Testis (tissue), 3 donors: ENCODE measurements around the gene KDM3B. TPM values are rescaled to one million over a fixed set of nuclear protein-coding genes. Genes with fewer than 3 reads are reported as not detected.

Experiments used
- DNase-seq: peaks from one replicate; pipeline ENCODE4 v3.0.0-alpha.2; 2019
- H3K27ac ChIP-seq, 2 donors: fragments of 200-600 bp; sonication (generic); one replicate each; pipeline ENCODE4 v1.5.1; 2019
- H3K27me3 ChIP-seq: fragments of 200-600 bp; sonication (generic); one replicate; pipeline ENCODE4 v1.5.1; 2019
- H3K36me3 ChIP-seq: fragments of 200-600 bp; sonication (generic); one replicate; pipeline ENCODE4 v1.5.1; 2017; ENCODE audit warnings: low read depth; ENCODE audit errors: missing control alignments
- H3K4me1 ChIP-seq: fragments of 200-600 bp; sonication (generic); one replicate; pipeline ENCODE4 v1.5.1; 2019
- H3K4me3 ChIP-seq, 2 donors: fragments of 200-600 bp; sonication (generic); one replicate each; pipeline ENCODE4 v1.5.1; 2017 to 2019
- H3K9me3 ChIP-seq: fragments of 200-600 bp; sonication (generic); one replicate; pipeline ENCODE4 v1.5.1; 2017
- POLR2A ChIP-seq: fragments of 450-650 bp; IDR thresholded peaks from one replicate; pipeline ENCODE4 v1.6.1; 2017; ENCODE audit warnings: antibody characterized with exemption, mild to moderate bottlenecking, moderate library complexity
- WGBS, 2 donors: methylation state at CpG; one replicate each; pipeline ENCODE4 v1.1.5; 2018; 5-methylcytosine and 5-hydroxymethylcytosine counted together
- intact Hi-C: fragments of 100-400 bp; cut with DNase I; formaldehyde crosslinking; loops from one replicate; pipeline ENCODE4 v1.15.1; 2023; ENCODE audit warnings: low total_unique reads
- polyA plus RNA-seq: library from polyadenylated mRNA; stranded (reverse); fragments of 350-450 nt; fragmentation: Illumina TruSeq; extraction: RNeasy Lipid Tissue Mini Kit (QIAGEN cat#74804); gene quantifications from one replicate; pipeline ENCODE4 v1.2.3, GENCODE V29; 2014; ENCODE audit warnings: low read depth, low replicate concordance; ENCODE audit not compliant: insufficient read depth
- total RNA-seq, 2 donors: library from RNA; depleted of rRNA; stranded (reverse); fragments of >200 nt; gene quantifications; one replicate each; pipeline ENCODE4 v1.2.3, GENCODE V29; 2016
- TF ChIP-seq, protein P1 (sequence below), 3 experiments: fragments of 450-650 bp in 2 of 3; fragments of 200-600 bp in 1 of 3; sonication (generic) in 1 of 3; IDR thresholded peaks; one replicate each; pipeline ENCODE4 v1.5.1; 2016 to 2019; ENCODE audit warnings: antibody characterized with exemption in 3 of 3, mild to moderate bottlenecking in 2 of 3, moderate library complexity in 1 of 3

The KDM3B gene
- total and polyA plus RNA-seq, 3 donors from 2014 or later = 61.8 to 85.3 (median 81.1) TPM

DNA sequence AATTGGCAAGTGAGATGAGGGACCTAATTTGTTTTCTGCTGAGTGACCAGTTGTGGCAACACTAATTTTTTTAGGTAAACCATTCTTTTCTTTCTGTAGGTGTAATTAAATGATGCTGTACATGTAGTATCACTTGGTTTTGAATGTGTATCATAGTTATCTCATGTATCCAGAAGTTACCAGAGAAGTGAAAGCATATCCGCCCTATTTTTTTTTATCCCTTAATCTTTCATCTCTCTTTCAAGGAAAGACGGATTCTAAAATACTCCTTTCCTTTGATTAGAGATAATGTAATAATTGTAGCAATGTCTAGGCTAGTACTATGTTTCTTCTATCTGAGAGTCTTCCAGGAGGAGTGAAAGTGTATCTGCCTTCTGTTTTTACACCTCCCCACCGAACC is 7.1 kb downstream of the KDM3B start:
- H3K4me1 ChIP-seq = peaks cover 8% of the 10 kb centered on the region
- no peaks in the 10 kb centered on the region for H3K36me3 ChIP-seq
- TF ChIP-seq POLR2A = no peak
- TF ChIP-seq, protein P1, sequence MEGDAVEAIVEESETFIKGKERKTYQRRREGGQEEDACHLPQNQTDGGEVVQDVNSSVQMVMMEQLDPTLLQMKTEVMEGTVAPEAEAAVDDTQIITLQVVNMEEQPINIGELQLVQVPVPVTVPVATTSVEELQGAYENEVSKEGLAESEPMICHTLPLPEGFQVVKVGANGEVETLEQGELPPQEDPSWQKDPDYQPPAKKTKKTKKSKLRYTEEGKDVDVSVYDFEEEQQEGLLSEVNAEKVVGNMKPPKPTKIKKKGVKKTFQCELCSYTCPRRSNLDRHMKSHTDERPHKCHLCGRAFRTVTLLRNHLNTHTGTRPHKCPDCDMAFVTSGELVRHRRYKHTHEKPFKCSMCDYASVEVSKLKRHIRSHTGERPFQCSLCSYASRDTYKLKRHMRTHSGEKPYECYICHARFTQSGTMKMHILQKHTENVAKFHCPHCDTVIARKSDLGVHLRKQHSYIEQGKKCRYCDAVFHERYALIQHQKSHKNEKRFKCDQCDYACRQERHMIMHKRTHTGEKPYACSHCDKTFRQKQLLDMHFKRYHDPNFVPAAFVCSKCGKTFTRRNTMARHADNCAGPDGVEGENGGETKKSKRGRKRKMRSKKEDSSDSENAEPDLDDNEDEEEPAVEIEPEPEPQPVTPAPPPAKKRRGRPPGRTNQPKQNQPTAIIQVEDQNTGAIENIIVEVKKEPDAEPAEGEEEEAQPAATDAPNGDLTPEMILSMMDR (IDR thresholded peaks at IDR 0.05) = no peak
- intact Hi-C loops = no loop called here
- H3K27ac ChIP-seq = no peak overlapping the region
- H3K4me3 ChIP-seq = no peak overlapping the region
- H3K27me3 ChIP-seq = no peaks in the 10 kb centered on the region
- 43 to 51% methylated on average over 3 of the region's 3 CpGs for WGBS, 2 donors
- no peak for DNase-seq
- no peaks in the 10 kb centered on the region for H3K9me3 ChIP-seq

DNA sequence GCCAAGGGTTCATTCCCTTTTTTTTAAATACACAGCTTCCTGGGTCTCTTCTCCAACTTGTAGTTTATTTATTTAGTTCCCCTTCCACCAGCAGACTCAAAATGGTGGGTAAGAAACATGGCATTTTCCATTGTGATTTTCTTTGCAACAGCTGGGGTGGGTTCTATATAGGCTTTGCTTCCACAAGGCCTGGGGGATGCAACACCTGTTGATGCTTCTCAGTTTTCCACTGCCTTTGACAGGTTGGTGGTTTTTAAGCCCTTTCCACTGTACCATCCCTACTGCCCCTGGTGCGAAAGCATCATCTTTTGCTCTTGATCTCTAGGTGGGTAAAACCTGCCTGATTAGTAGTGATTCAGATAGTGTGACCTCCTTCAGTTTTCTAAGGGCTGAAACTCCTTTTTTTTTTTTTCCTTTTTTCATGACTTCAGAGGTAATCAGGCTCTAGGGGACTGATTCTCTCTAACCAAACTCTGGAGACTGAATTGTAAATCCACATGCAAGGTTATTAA is 8.5 kb downstream of the KDM3B start:
- 81 to 92% methylated on average over 1 of the region's 1 CpG for WGBS, 2 donors
- Histone ChIP-seq H3K27ac (no peak overlapping the region), H3K36me3 (no peaks in the 10 kb centered on the region), H3K9me3 (no peaks in the 10 kb centered on the region), H3K27me3 (no peaks in the 10 kb centered on the region), H3K4me1 (no peaks in the 10 kb centered on the region), H3K4me3 (no peak overlapping the region)
- intact Hi-C loops = no loop called here
- TF ChIP-seq, protein P1 (IDR thresholded peaks at IDR 0.05) = no peak
- TF ChIP-seq POLR2A = no peak
- no peak for DNase-seq

DNA sequence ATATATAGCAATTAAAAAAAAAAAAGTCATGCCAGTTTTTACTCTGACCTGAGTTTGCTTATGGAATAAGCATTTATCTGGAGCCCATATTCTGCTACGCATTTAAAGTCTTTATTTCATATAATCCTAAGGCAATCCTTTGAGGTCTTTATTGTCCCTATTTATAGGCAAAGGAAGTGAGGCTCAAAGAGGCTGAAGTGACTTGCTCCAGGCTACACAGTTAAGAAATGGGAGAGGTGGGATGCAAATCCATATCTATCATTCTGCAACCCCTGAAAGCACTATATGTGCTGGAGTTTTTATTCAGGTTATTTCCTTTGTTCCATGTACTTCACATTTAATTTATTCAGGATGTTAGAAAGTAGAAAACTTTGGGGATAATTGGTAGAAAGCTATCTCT is 12.1 kb downstream of the KDM3B start:
- H3K4me1 ChIP-seq = peaks cover 9% of the 10 kb centered on the region
- intact Hi-C loops = no loop called here
- H3K4me3 ChIP-seq = no peak overlapping the region
- no peaks in the 10 kb centered on the region for H3K36me3 ChIP-seq
- H3K9me3 ChIP-seq = no peaks in the 10 kb centered on the region
- no peak for DNase-seq
- 96 to 98% methylated on average over 1 of the region's 1 CpG for WGBS, 2 donors
- H3K27ac ChIP-seq = no peak overlapping the region
- TF ChIP-seq, protein P1 (IDR thresholded peaks at IDR 0.05) = no peak
- no peak for TF ChIP-seq POLR2A
- H3K27me3 ChIP-seq = no peaks in the 10 kb centered on the region

DNA sequence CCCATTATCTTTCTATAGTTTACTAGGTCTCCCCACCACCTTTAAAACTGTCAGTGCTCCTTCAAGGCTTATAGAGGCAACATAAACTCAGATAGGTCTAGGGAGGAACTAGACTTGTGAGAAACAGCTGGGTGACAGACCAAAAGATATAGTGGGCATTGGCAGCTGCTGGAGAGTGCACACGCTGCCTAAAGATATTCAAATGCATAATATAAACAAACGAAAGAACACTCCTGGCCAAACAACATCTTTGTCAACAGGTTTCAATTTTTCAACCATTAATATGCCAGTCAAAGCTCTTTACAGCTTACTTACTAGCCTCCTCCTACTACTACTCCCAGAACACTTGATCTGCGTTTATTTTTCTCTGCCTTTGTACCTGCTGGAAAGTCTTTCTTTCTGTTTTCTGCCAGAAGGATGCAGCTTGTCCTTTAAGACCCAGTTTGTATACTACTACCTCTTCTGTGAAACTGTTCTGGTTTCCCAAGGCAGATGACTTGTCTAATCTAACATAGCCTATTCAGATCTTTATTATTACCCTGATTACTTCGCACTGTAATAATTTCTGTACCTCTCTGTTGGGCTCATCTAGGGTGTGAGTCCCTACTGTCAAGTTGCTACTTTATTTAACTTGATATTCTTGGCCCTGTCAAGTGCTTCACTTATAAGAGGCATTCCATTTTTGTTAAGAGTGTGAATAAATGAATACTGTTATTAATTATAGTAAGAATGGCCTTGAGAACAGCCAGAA is 14.3 kb downstream of the KDM3B start:
- Histone ChIP-seq H3K36me3 (no peaks in the 10 kb centered on the region), H3K4me3 (no peak overlapping the region), H3K27ac (no peak overlapping the region), H3K4me1 (peaks cover 9% of the 10 kb centered on the region), H3K27me3 (no peaks in the 10 kb centered on the region), H3K9me3 (no peaks in the 10 kb centered on the region)
- no peak for TF ChIP-seq POLR2A
- TF ChIP-seq, protein P1 (IDR thresholded peaks at IDR 0.05) = no peak
- 40 to 60% methylated on average over 4 of the region's 4 CpGs for WGBS, 2 donors
- intact Hi-C loops = no loop called here
- DNase-seq = no peak

DNA sequence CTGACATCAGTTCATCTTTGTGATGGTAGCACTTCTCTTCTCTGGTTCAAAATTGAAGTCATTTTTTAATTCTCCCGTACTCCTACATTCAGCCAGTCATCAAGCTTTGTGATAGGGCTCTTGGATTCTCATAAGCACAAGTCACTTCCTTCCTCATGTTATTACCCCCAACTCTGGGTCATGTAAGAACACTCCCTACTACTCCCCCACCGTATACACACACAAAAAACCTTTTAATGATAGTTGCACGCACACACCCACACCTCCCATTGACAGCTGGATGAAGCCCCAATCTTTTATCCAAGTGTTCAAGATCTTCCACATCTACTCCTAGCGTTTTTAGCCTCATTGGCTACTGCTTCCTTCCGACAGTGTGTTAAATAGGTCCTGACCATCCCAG is 16.8 kb downstream of the KDM3B start:
- DNase-seq = no peak
- 61 to 62% methylated on average over 5 of the region's 5 CpGs for WGBS, 2 donors

More for the DNA sequence above, 16.8 kb downstream of the KDM3B start:
- H3K27me3 ChIP-seq = no peaks in the 10 kb centered on the region
- no peaks in the 10 kb centered on the region for H3K36me3 ChIP-seq
- no peak overlapping the region for H3K4me3 ChIP-seq
- H3K4me1 ChIP-seq = peaks cover 9% of the 10 kb centered on the region
- no peaks in the 10 kb centered on the region for H3K9me3 ChIP-seq
- no peak overlapping the region for H3K27ac ChIP-seq
- intact Hi-C loops = no loop called here
- TF ChIP-seq, protein P1 (IDR thresholded peaks at IDR 0.05) = no peak
- TF ChIP-seq POLR2A = no peak
